Thoracic aorta (tissue), 2 donors: Measurements from ENCODE around the gene TMEM158. TPM values are rescaled to one million over a fixed set of nuclear protein-coding genes. Genes with fewer than 3 reads are reported as not detected.

Source experiments
- ATAC-seq: fragments of 150-250 bp; one replicate; pipeline ENCODE4 v1.8.0; 2017; ENCODE audit warnings: low read depth; ENCODE audit not compliant: insufficient number of reproducible peaks, low FRiP score
- DNase-seq: peaks from one replicate; pipeline ENCODE4 v3.0.0-alpha.2; 2020; ENCODE audit warnings: low spot score
- H3K27ac ChIP-seq, 2 donors: fragments of 200-600 bp; sonication (generic); 1 replicate in 1 of 2; 2 replicates in 1 of 2; pipeline ENCODE4 v1.5.1; 2016; ENCODE audit warnings: mild to moderate bottlenecking in 2 of 2, moderate library complexity in 2 of 2
- H3K27me3 ChIP-seq: fragments of 200-600 bp; sonication (generic); replicated peaks from 2 replicates; pipeline ENCODE4 v1.6.0; 2016; ENCODE audit warnings: mild to moderate bottlenecking; ENCODE audit not compliant: insufficient read depth
- H3K36me3 ChIP-seq: fragments of 200-600 bp; sonication (generic); one replicate; pipeline ENCODE4 v1.5.1; 2016
- H3K4me1 ChIP-seq, 2 donors: fragments of 200-600 bp; sonication (generic); 1 replicate in 1 of 2; 2 replicates in 1 of 2; pipeline versions ENCODE4 v1.5.1 to v1.6.0; 2016; ENCODE audit warnings: low read depth in 2 of 2, mild to moderate bottlenecking in 1 of 2; ENCODE audit not compliant: control insufficient read depth in 1 of 2
- H3K4me3 ChIP-seq: fragments of 200-600 bp; sonication (generic); 2 replicates; pipeline ENCODE4 v1.5.1; 2016; ENCODE audit warnings: mild to moderate bottlenecking
- H3K9me3 ChIP-seq: fragments of 200-600 bp; sonication (generic); 2 replicates; pipeline ENCODE4 v1.5.1; 2016
- total RNA-seq, 2 donors: library from RNA; depleted of rRNA; stranded (reverse); fragments of >200 nt; gene quantifications; one replicate each; pipeline versions ENCODE4 v1.1.0 to v1.2.3, GENCODE V29; 2016
- TF ChIP-seq, protein P1 (sequence below): fragments of 200-600 bp; sonication (generic); IDR thresholded peaks from one replicate; pipeline ENCODE4 v1.5.1; 2019; ENCODE audit warnings: antibody characterized with exemption

TMEM158 gene
- total RNA-seq, 2 donors from 2014 or later = 0.41 to 2.2 TPM

DNA sequence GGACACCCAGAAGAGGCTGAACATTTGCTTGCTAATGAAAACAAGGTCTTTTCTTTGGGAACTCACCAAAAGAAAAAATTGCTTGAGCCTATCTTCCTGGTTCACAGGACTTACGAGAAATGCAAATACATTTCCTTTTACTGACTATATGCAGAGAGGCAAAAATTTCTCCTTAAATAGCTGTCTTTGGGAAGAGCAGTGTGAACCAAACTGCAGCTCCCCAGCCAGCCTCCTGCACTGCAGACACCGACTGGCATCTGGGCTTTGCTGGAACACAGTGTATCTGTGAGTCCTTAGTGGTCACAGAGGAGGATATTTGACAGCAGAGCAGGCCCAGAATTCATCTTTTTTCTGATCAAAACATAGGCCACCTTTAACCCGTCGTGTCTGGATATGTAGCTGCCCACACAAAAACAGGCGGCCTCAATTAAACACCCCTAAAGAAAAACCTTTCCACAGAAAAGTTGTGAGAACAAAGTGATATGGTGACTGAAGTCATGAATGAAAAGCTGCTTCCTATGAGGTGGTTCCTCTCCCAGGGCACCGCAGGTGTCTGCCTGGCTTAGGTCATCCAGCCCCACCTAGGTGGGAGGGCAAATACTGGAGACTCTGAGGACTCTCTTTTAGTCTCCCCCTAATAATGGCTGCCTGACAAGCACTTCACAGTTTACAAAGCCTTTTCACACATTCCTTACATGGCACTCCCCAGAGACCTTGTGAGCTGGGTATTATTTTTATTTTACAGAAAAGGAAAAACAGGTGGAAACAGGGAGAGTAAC is 46.1 kb upstream of the TMEM158 start:
- H3K9me3 ChIP-seq = peaks cover 3% of the 10 kb centered on the region
- H3K36me3 ChIP-seq = no peaks in the 10 kb centered on the region
- no peak overlapping the region for H3K27ac ChIP-seq
- ATAC-seq = no peak
- DNase-seq = no peak
- H3K4me3 ChIP-seq = no peak overlapping the region
- TF ChIP-seq, protein P1, sequence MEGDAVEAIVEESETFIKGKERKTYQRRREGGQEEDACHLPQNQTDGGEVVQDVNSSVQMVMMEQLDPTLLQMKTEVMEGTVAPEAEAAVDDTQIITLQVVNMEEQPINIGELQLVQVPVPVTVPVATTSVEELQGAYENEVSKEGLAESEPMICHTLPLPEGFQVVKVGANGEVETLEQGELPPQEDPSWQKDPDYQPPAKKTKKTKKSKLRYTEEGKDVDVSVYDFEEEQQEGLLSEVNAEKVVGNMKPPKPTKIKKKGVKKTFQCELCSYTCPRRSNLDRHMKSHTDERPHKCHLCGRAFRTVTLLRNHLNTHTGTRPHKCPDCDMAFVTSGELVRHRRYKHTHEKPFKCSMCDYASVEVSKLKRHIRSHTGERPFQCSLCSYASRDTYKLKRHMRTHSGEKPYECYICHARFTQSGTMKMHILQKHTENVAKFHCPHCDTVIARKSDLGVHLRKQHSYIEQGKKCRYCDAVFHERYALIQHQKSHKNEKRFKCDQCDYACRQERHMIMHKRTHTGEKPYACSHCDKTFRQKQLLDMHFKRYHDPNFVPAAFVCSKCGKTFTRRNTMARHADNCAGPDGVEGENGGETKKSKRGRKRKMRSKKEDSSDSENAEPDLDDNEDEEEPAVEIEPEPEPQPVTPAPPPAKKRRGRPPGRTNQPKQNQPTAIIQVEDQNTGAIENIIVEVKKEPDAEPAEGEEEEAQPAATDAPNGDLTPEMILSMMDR = no peak
- H3K4me1 ChIP-seq = no peaks in the 10 kb centered on the region
- no peaks in the 10 kb centered on the region for H3K27me3 ChIP-seq

DNA sequence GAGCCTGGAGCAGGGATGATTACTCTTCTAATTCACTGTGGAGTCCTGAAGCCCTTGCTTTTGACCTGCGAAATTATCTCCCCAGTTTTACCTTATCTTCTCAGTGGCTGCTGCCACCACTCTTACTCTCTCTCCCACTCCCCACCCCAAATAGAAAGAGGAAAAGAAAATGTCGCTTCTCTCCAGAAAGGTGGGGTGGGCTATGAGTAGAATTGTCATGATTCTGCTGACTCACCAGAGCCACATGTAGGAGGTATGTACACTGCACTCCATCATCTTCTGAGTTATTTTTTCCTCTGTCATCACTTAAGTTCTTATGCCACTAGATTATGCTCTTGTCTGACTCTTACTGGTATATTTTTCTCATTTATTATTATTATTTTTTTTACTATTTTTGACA is 43.9 kb upstream of the TMEM158 start:
- Histone ChIP-seq H3K9me3 (no peaks in the 10 kb centered on the region), H3K4me3 (no peak overlapping the region), H3K4me1 (no peaks in the 10 kb centered on the region), H3K27ac (no peak overlapping the region), H3K36me3 (no peaks in the 10 kb centered on the region), H3K27me3 (no peaks in the 10 kb centered on the region)
- ATAC-seq = no peak
- TF ChIP-seq, protein P1 = no peak
- DNase-seq = no peak

DNA sequence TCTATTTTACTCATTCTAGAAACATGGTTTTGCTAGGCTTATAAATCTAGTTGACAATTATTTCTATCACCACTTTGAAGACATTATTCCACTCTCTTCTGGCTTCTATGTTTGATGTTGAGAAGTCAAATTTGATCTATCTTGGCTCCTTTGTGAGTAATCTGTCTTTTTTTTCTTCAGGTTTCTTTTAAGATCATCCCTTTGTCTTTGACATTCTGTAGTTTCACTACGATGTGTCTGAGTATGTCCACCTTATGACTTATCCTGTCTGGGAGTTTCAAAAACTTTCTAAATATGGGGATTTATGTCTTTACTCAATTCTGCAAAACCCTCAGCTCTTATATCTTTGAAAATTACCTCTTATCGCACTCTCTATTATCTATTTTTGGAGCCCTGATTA is 41.0 kb upstream of the TMEM158 start:
- Histone ChIP-seq H3K4me3 (no peak overlapping the region), H3K27me3 (no peaks in the 10 kb centered on the region), H3K9me3 (no peaks in the 10 kb centered on the region), H3K27ac (no peak overlapping the region), H3K4me1 (no peaks in the 10 kb centered on the region), H3K36me3 (no peaks in the 10 kb centered on the region)
- ATAC-seq = no peak
- TF ChIP-seq, protein P1 = no peak
- no peak for DNase-seq

DNA sequence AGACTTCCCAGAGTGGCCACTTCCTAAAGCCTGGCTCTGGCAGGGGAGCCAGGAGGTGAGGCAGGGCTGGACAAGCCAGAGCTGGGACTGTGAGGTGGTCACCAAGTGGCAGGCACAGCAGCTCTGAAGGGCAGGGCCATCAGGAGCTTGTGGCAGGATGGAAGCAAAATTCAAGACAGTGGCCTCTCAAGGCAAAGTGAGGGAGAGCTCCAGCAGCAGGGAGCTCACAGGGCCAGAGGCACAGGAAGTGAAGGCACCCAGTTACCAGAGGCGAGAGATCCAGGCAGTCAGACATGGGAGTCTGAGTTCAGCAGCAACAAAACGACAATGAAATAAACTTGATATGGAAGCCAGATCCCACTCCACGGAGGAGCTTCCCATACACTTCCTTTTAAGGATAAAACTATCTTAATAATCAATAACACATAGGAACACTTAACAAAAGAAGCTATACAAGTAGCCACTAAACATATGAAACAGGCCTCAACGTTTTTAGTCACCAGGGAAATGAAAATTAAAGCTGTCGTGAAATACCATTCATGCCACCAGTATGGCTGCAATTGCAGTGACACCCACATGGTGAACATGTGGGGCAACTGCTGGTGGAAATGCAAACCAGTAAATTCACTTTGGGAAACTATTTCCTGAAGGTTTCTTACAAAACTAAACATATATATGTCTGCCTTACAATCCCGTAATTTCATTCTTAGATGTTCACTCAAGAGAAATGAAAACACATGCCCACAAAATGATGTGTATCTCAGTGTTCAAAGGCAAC is 35.4 kb upstream of the TMEM158 start:
- no peak overlapping the region for H3K4me3 ChIP-seq
- H3K9me3 ChIP-seq = no peaks in the 10 kb centered on the region
- DNase-seq (no peak), ATAC-seq (no peak)
- TF ChIP-seq, protein P1 = no peak
- H3K27me3 ChIP-seq = no peaks in the 10 kb centered on the region
- no peaks in the 10 kb centered on the region for H3K36me3 ChIP-seq
- no peaks in the 10 kb centered on the region for H3K4me1 ChIP-seq
- no peak overlapping the region for H3K27ac ChIP-seq

DNA sequence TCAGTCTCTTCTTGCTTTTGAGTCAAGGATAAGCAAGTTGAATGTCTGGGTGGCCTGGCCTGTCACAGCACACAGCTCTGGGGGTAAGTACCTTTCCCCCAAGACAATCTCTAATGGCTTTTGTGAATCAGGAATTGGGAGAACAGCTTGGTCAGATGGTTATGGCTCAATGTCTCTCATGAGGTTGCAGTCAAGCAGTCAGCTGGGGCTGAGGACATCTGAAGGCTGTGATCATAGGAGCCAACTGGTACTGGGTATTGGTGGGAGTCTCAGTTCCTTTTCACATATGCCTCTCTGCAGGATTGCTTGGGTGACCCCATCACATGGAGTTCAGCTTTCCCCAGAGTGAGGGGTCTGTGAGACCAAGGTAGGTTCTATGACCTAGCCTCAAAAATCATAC is 33.0 kb upstream of the TMEM158 start:
- Histone ChIP-seq H3K4me1 (no peaks in the 10 kb centered on the region), H3K9me3 (no peaks in the 10 kb centered on the region), H3K27ac (no peak overlapping the region), H3K4me3 (no peak overlapping the region), H3K27me3 (no peaks in the 10 kb centered on the region), H3K36me3 (no peaks in the 10 kb centered on the region)
- ATAC-seq (no peak), DNase-seq (no peak)
- TF ChIP-seq, protein P1 = no peak
